Ovary (tissue), 9 donors: ENCODE results near the gene ATG14. TPM values are rescaled to one million over a fixed set of nuclear protein-coding genes. Genes with fewer than 3 reads are reported as not detected.
"Not testable (repeated sequence)": the region's sequence is repeated elsewhere in the genome, so short reads cannot be mapped to it uniquely, and the experiment has no call there.

Experiments used
- DNase-seq, 5 donors: peaks; one replicate each; pipeline ENCODE4 v3.0.0-alpha.2; 2019 to 2020
- H3K27ac ChIP-seq, 2 donors: fragments of 200-600 bp; one replicate each; pipeline versions ENCODE4 v1.5.1 to v1.8.0; 2019 to 2022
- H3K27me3 ChIP-seq: fragments of 200-600 bp; one replicate; pipeline ENCODE4 v1.8.0; 2022
- H3K36me3 ChIP-seq: fragments of 200-600 bp; sonication (generic); one replicate; pipeline ENCODE4 v1.5.1; 2019
- H3K4me1 ChIP-seq: one replicate; pipeline ENCODE4 v1.8.1; 2013; ENCODE audit warnings: mild to moderate bottlenecking, moderate library complexity; ENCODE audit not compliant: insufficient read depth
- H3K4me3 ChIP-seq: fragments of 200-600 bp; sonication (generic); one replicate; pipeline ENCODE4 v1.5.1; 2017
- H3K9me3 ChIP-seq, 2 donors: fragments of 200-600 bp in 1 of 2; sonication (generic) in 1 of 2; one replicate each; pipeline versions ENCODE4 v1.5.1 to v1.8.1; 2013 to 2019; ENCODE audit warnings: mild to moderate bottlenecking in 1 of 2, moderate library complexity in 1 of 2
- EP300 ChIP-seq: sonication (generic); formaldehyde crosslinking; IDR thresholded peaks from one replicate; pipeline ENCODE4 v1.6.1; 2017; ENCODE audit warnings: antibody characterized with exemption
- POLR2A ChIP-seq: fragments of 450-650 bp; IDR thresholded peaks from one replicate; pipeline ENCODE4 v1.6.1; 2017; ENCODE audit warnings: antibody characterized with exemption, mild to moderate bottlenecking, moderate library complexity
- WGBS, 3 donors: extraction: QIAGEN DNeasy Blood & Tissue Kit in 1 of 3; methylation state at CpG; one replicate each; pipeline versions ENCODE4 v1.1.5 to v1.1.7; 2013 to 2017; 5-methylcytosine and 5-hydroxymethylcytosine counted together
- intact Hi-C, 4 donors: fragments of 100-400 bp; cut with DNase I; formaldehyde crosslinking; loops; one replicate each; pipeline versions ENCODE4 v1.11.0 to v1.15.1; 2022 to 2023
- polyA plus RNA-seq, 2 donors: library from polyadenylated mRNA; stranded (reverse); fragments of 200-250 nt in 1 of 2; fragments of 350-450 nt in 1 of 2; fragmentation: Illumina TruSeq in 1 of 2; extraction: RNeasy Lipid Tissue Mini Kit (QIAGEN cat#74804) in 1 of 2; gene quantifications; one replicate each; pipeline ENCODE4 v1.2.3, GENCODE V29; 2013 to 2014
- total RNA-seq, 7 donors: library from RNA; depleted of rRNA in 2 of 7; stranded (reverse); fragments of >200 nt in 2 of 7; fragmentation: NEBNext Ultra II Directional in 3 of 7; extraction: Animal tissue kit (Norgen Biotek cat#: 25700) in 3 of 7; gene quantifications; one replicate each; pipeline versions ENCODE4 v1.1.0 to v1.2.4, GENCODE V29; 2016 to 2023
- TF ChIP-seq, protein P1 (sequence below), 3 donors: fragments of 450-650 bp in 2 of 3; fragments of 200-600 bp in 1 of 3; IDR thresholded peaks; one replicate each; pipeline versions ENCODE4 v1.5.1 to v1.8.0; 2016 to 2022; ENCODE audit warnings: antibody characterized with exemption in 3 of 3, mild to moderate bottlenecking in 1 of 3
- donor health status: DM: no; HTN: no; CAD: no; lungs with moderate emphysema.
- donor health status: DM: no; HTN: no; CAD: no.
- donor health status: Bipolar disorder and iron deficiency.
- donor health status: DM: yes; HTN: yes; CAD: no.
- donor health status: DM: no; HTN: no; CAD: no.
- donor health status: DM: yes; HTN: yes; CAD: no.

The ATG14 gene
- total and polyA plus RNA-seq, 9 donors, result 9.5 to 22.5 (median 12.1) TPM

DNA sequence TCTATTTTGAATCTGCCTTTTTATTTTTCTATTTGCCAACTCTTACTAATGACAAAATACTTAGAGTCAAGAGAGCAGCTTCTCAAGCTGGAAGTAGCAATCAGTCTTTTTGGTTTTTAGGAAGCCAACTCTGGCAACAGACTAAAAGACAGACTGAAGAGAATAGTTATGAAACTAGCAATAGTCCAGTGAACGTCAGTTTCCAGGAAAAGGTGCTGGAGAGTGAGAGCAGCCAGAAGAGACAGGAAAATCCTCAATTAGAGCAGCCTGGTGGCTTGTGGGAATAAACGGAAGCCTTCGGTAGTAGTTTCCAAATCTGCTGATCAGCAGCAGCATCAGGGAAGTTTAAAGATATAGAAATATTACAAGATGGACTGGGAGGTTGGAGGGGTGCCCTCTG lies 27.1 kb downstream of the ATG14 start:
- 71 to 82% (median 75%) methylated on average over 3 of the region's 3 CpGs for WGBS, 3 donors
- H3K36me3 ChIP-seq, result no peaks in the 10 kb centered on the region
- no peaks in the 10 kb centered on the region for H3K4me1 ChIP-seq
- TF ChIP-seq POLR2A (no peak), EP300 (no peak)
- TF ChIP-seq, protein P1, sequence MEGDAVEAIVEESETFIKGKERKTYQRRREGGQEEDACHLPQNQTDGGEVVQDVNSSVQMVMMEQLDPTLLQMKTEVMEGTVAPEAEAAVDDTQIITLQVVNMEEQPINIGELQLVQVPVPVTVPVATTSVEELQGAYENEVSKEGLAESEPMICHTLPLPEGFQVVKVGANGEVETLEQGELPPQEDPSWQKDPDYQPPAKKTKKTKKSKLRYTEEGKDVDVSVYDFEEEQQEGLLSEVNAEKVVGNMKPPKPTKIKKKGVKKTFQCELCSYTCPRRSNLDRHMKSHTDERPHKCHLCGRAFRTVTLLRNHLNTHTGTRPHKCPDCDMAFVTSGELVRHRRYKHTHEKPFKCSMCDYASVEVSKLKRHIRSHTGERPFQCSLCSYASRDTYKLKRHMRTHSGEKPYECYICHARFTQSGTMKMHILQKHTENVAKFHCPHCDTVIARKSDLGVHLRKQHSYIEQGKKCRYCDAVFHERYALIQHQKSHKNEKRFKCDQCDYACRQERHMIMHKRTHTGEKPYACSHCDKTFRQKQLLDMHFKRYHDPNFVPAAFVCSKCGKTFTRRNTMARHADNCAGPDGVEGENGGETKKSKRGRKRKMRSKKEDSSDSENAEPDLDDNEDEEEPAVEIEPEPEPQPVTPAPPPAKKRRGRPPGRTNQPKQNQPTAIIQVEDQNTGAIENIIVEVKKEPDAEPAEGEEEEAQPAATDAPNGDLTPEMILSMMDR (IDR thresholded peaks at IDR 0.05), result no peak
- no peaks in the 10 kb centered on the region for H3K27me3 ChIP-seq
- no peak for DNase-seq
- no peak overlapping the region for H3K27ac ChIP-seq
- intact Hi-C loops, result no loop called here
- no peak overlapping the region for H3K4me3 ChIP-seq
- no peaks in the 10 kb centered on the region for H3K9me3 ChIP-seq

GRCh38 chr14:55383541-55384140 lies 28.0 kb downstream of the ATG14 start:
- no peak for TF ChIP-seq EP300
- no peak for TF ChIP-seq POLR2A
- TF ChIP-seq, protein P1 (IDR thresholded peaks at IDR 0.05), result no peak
- H3K4me1 ChIP-seq, result no peaks in the 10 kb centered on the region
- H3K27me3 ChIP-seq, result no peaks in the 10 kb centered on the region
- no peak overlapping the region for H3K27ac ChIP-seq
- no peak overlapping the region for H3K4me3 ChIP-seq
- DNase-seq, result no peak
- no peaks in the 10 kb centered on the region for H3K36me3 ChIP-seq
- 64 to 75% (median 69%) methylated on average over 5 of the region's 5 CpGs for WGBS, 3 donors
- H3K9me3 ChIP-seq, result no peaks in the 10 kb centered on the region
- intact Hi-C loops, result no loop called here

DNA sequence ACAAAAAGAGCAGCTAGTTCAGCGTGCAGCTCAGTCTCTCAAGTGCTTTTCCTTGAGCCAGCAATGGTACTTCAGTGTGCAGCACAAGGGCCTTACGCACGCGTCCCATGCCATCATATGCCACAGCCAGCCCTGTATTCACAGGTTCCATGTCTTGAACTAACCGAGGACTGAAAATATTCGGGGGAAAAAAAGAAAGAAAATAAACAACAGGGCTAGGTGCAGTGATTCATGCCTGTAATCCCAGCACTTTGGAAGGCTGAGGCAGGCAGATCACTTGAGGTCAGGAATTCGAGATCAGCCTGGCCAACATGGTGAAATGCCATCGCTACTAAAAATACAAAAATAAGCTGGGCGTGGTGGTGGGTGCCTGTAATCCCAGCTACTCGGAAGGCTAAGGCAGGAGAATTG lies 28.6 kb downstream of the ATG14 start:
- WGBS, 3 donors, result 77 to 80% (median 77%) methylated on average over 10 of the region's 10 CpGs
- H3K4me1 ChIP-seq, H3K4me3 ChIP-seq, H3K27me3 ChIP-seq, H3K27ac ChIP-seq, H3K9me3 ChIP-seq, H3K36me3 ChIP-seq, DNase-seq, intact Hi-C loops: not testable (repeated sequence)

DNA sequence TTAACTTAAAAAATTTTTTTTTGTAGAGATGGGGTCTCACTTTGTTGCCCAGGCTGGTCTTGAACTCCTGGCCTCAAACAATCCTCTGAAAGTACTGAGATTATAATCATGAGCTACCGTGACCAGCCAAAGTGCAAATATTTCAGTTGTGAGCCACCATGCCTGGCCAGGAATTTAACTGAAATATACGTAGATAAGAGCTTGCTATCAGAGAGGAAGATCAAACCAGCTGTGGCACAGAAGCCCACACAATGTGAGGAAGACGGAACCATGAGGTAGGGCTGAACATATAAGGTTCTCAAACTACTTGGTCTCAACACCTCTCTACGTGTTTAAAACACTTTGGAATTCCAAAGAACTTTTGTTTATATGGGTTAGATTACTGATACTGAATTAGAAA lies 29.1 kb downstream of the ATG14 start:
- WGBS, 3 donors, result 78 to 87% (median 86%) methylated on average over 4 of the region's 4 CpGs
- Histone ChIP-seq H3K27me3 (no peaks in the 10 kb centered on the region), H3K9me3 (no peaks in the 10 kb centered on the region), H3K36me3 (no peaks in the 10 kb centered on the region), H3K27ac (no peak overlapping the region), H3K4me3 (no peak overlapping the region), H3K4me1 (no peaks in the 10 kb centered on the region)
- no peak for DNase-seq
- no peak for TF ChIP-seq POLR2A
- TF ChIP-seq EP300, result no peak
- TF ChIP-seq, protein P1 (IDR thresholded peaks at IDR 0.05), result no peak
- intact Hi-C loops, result no loop called here

DNA sequence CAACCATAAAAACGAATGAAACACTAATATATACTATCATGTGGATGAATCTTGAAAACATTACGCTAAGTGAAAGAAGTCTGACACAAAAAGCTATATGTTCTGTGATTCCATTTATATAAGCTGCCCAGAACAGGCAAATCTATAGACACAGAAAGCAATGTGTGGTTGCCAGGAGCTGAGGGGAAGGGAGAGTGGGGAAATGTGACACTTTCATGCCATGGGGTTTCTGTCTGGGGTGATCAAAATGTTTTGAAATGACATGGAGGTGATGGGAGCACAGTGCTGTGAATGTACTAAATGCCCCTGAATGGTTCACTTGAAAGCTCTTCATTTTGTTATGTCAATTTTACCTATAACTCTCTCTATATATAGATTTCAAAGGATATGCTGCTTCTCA lies 30.1 kb downstream of the ATG14 start:
- 93 to 96% (median 95%) methylated on average over 2 of the region's 2 CpGs for WGBS, 3 donors
- Histone ChIP-seq H3K9me3 (no peaks in the 10 kb centered on the region), H3K4me3 (no peak overlapping the region), H3K36me3 (no peaks in the 10 kb centered on the region), H3K27me3 (no peaks in the 10 kb centered on the region), H3K4me1 (no peaks in the 10 kb centered on the region), H3K27ac (no peak overlapping the region)
- TF ChIP-seq, protein P1 (IDR thresholded peaks at IDR 0.05), result no peak
- no peak for TF ChIP-seq EP300
- no peak for TF ChIP-seq POLR2A
- intact Hi-C loops, result no loop called here
- DNase-seq, result no peak
